WTC11 (cell line): Measurements from ENCODE around the gene GSTM2. TPM values are rescaled to one million over a fixed set of nuclear protein-coding genes. Genes with fewer than 3 reads are reported as not detected.

Source experiments
- ATAC-seq: fragments of 200-7000 bp; cut with Tn5 transposase; 2 replicates; pipeline ENCODE4 v1.10.0; 2021; ENCODE audit warnings: mild to moderate bottlenecking, moderate library complexity
- CTCF ChIA-PET: fragments of 300-600 bp; sonication (Branson Sonifier 250); formaldehyde crosslinking; loops from one replicate; lab custom pipeline; 2021; ENCODE audit warnings: antibody characterized with exemption; lab: Charles Lee
- POLR2A ChIA-PET: fragments of 350-600 bp; sonication (Branson Sonifier 250); formaldehyde crosslinking; loops from one replicate; lab custom pipeline; 2021; ENCODE audit warnings: antibody characterized with exemption; lab: Charles Lee
- DNase-seq: peaks from one replicate; pipeline ENCODE4 v3.0.0; 2021; ENCODE audit warnings: low spot score
- H3K27ac Mint-ChIP-seq: 2 replicates; pipeline ENCODE4 v1.8.0; 2021; ENCODE audit warnings: mixed read lengths
- H3K27me3 Mint-ChIP-seq: 2 replicates; pipeline ENCODE4 v1.8.0; 2021; ENCODE audit warnings: low read depth, mild to moderate bottlenecking, moderate library complexity, mixed read lengths
- H3K36me3 Mint-ChIP-seq: 2 replicates; pipeline ENCODE4 v1.8.0; 2021; ENCODE audit warnings: mixed read lengths
- H3K4me1 Mint-ChIP-seq: 2 replicates; pipeline ENCODE4 v1.8.0; 2022; ENCODE audit warnings: mixed read lengths
- H3K4me3 Mint-ChIP-seq: 2 replicates; pipeline ENCODE4 v1.8.0; 2021; ENCODE audit warnings: mild to moderate bottlenecking, moderate library complexity, mixed read lengths
- H3K9me3 Mint-ChIP-seq: 2 replicates; pipeline ENCODE4 v1.8.0; 2021; ENCODE audit warnings: mixed read lengths
- ATF1 ChIP-seq: sonication (generic); formaldehyde crosslinking; IDR thresholded peaks from 2 replicates; pipeline ENCODE4 v1.8.1; 2023; ENCODE audit warnings: mild to moderate bottlenecking, moderate library complexity, missing genetic modification reagents
- CTCF ChIP-seq: fragments of 200-600 bp; IDR thresholded peaks from 2 replicates; pipeline ENCODE4 v1.8.0; 2022; ENCODE audit warnings: antibody characterized with exemption
- E2F5 ChIP-seq: sonication (generic); formaldehyde crosslinking; IDR thresholded peaks from 2 replicates; pipeline ENCODE4 v1.8.1; 2022; ENCODE audit warnings: mild to moderate bottlenecking, moderate library complexity, missing genetic modification reagents
- ETV6 ChIP-seq: sonication (generic); formaldehyde crosslinking; IDR thresholded peaks from 2 replicates; pipeline ENCODE4 v1.8.1; 2022; ENCODE audit warnings: mild to moderate bottlenecking, missing genetic modification reagents
- GABPB1 ChIP-seq: sonication (generic); formaldehyde crosslinking; IDR thresholded peaks from 2 replicates; pipeline ENCODE4 v1.8.1; 2023; ENCODE audit warnings: mild to moderate bottlenecking, missing genetic modification reagents
- IRF1 ChIP-seq: sonication (generic); formaldehyde crosslinking; IDR thresholded peaks from 2 replicates; pipeline ENCODE4 v1.8.0; 2023; ENCODE audit warnings: missing genetic modification reagents
- MLX ChIP-seq: sonication (generic); formaldehyde crosslinking; IDR thresholded peaks from 2 replicates; pipeline ENCODE4 v1.8.1; 2023; ENCODE audit warnings: mild to moderate bottlenecking, missing genetic modification reagents, moderate library complexity
- RELA ChIP-seq: sonication (generic); formaldehyde crosslinking; IDR thresholded peaks from 2 replicates; pipeline ENCODE4 v1.8.1; 2022; ENCODE audit warnings: missing genetic modification reagents, mild to moderate bottlenecking, borderline replicate concordance
- SP1 ChIP-seq: sonication (generic); formaldehyde crosslinking; conservative IDR thresholded peaks from 2 replicates; pipeline ENCODE4 v1.8.1; 2022; ENCODE audit warnings: missing genetic modification reagents
- USF2 ChIP-seq: sonication (generic); formaldehyde crosslinking; IDR thresholded peaks from 2 replicates; pipeline ENCODE4 v1.8.1; 2023; ENCODE audit warnings: mild to moderate bottlenecking, missing genetic modification reagents, moderate library complexity
- ZNF219 ChIP-seq: sonication (generic); formaldehyde crosslinking; IDR thresholded peaks from 2 replicates; pipeline ENCODE4 v1.8.0; 2023; ENCODE audit warnings: missing genetic modification reagents, mild to moderate bottlenecking, borderline replicate concordance
- ZNF232 ChIP-seq: sonication (generic); formaldehyde crosslinking; IDR thresholded peaks from 2 replicates; pipeline ENCODE4 v1.8.0; 2022; ENCODE audit warnings: mild to moderate bottlenecking, missing genetic modification reagents
- ZNF263 ChIP-seq: sonication (generic); formaldehyde crosslinking; IDR thresholded peaks from 2 replicates; pipeline ENCODE4 v1.8.1; 2022; ENCODE audit warnings: low read depth, mild to moderate bottlenecking, moderate library complexity, missing genetic modification reagents
- ZNF423 ChIP-seq: fragments of 250-450 bp; sonication (Bioruptor Pico); IDR thresholded peaks from 2 replicates; pipeline ENCODE4 v2.1.2; 2022; ENCODE audit warnings: mild to moderate bottlenecking, moderate library complexity
- ZNF532 ChIP-seq: fragments of 250-450 bp; sonication (Bioruptor Pico); IDR thresholded peaks from 2 replicates; pipeline ENCODE4 v1.9.0; 2021; ENCODE audit warnings: mild to moderate bottlenecking, borderline replicate concordance
- total RNA-seq: library from RNA; stranded (reverse); gene quantifications from 3 replicates; pipeline ENCODE4 v1.2.3, GENCODE V29; 2021

The GSTM2 gene
- total RNA-seq, 1 experiment from 2014 or later, result 12.9 TPM

- ChIA-PET POLR2A (interaction anchor here (0.7 to 1.5 kb wide), 4 partner anchors 17 to 132 kb away, joined by 3 to 5 read pairs (median 4); no protein-coding TSS in a partner anchor), CTCF (interaction anchor here (0.6 to 6.8 kb wide), 16 partner anchors 8 to 341 kb away, joined by 3 to 188 read pairs (median 4); partner anchors contain the start of genes AHCYL1, GNAI3 and GSTM4)
- peaks cover 7% of the 10 kb centered on the region for H3K4me1 Mint-ChIP-seq
- H3K36me3 Mint-ChIP-seq, result no peaks in the 10 kb centered on the region
- TF ChIP-seq ZNF423 (CRISPR knock-in tag), result no peak
- peak; percentile 49; the same call in 1 of the 2 replicates for TF ChIP-seq SP1 (CRISPR knock-in tag)
- TF ChIP-seq CTCF, result peak; percentile 76; the same call in 1 of the 2 replicates
- TF ChIP-seq RELA (CRISPR knock-in tag), result peak; percentile 51; the same call in 1 of the 2 replicates
- no peak for TF ChIP-seq ZNF232
- 0 out of 2 replicates have a peak, but pooled peaks have one; percentile 32 for TF ChIP-seq ETV6 (CRISPR knock-in tag)
- TF ChIP-seq GABPB1 (CRISPR knock-in tag), result 0 out of 2 replicates have a peak, but pooled peaks have one; percentile 44
- H3K9me3 Mint-ChIP-seq, result no peaks in the 10 kb centered on the region
- peaks cover 5% of the 10 kb centered on the region; the same call in 1 of the 2 replicates for H3K27me3 Mint-ChIP-seq
- DNase-seq (peak; percentile 97), ATAC-seq (peak; percentile 93)
- no peak overlapping the region for H3K4me3 Mint-ChIP-seq
- no peak overlapping the region for H3K27ac Mint-ChIP-seq
Observed at GRCh38 chr1:109643385-109644230, 24.2 kb upstream of the GSTM2 start.

- no peak overlapping the region for H3K27ac Mint-ChIP-seq
Observed at GRCh38 chr1:109644670-109645069, 23.2 kb upstream of the GSTM2 start.

More at GRCh38 chr1:109644670-109645069, 23.2 kb upstream of the GSTM2 start:
- peaks cover 5% of the 10 kb centered on the region; the same call in 1 of the 2 replicates for H3K27me3 Mint-ChIP-seq
- ChIA-PET CTCF (interaction anchor here (0.6 to 6.8 kb wide), 7 partner anchors 7 to 340 kb away, joined by 3 to 188 read pairs (median 3); partner anchors contain the start of genes AHCYL1 and GSTM4), POLR2A (interaction anchor here (0.7 kb wide), 1 partner anchor 131 kb away, joined by 4 read pairs; no protein-coding TSS in a partner anchor)
- DNase-seq (no peak), ATAC-seq (no peak)
- H3K36me3 Mint-ChIP-seq, result no peaks in the 10 kb centered on the region
- H3K9me3 Mint-ChIP-seq, result no peaks in the 10 kb centered on the region
- peaks cover 7% of the 10 kb centered on the region for H3K4me1 Mint-ChIP-seq
- no peak overlapping the region for H3K4me3 Mint-ChIP-seq
- TF ChIP-seq ATF1 (CRISPR knock-in tag) (no peak), E2F5 (CRISPR knock-in tag) (no peak), ZNF263 (CRISPR knock-in tag) (no peak), ZNF423 (CRISPR knock-in tag) (no peak), MLX (CRISPR knock-in tag) (no peak), IRF1 (CRISPR knock-in tag) (no peak), ZNF532 (no peak), USF2 (CRISPR knock-in tag) (no peak), ZNF219 (no peak)
- TF ChIP-seq, all 79 proteins: peak for 0
